ENCODE data around the gene SLC22A25.

GRCh38 chr11:63273685-63274084 is 30.3 kb upstream of the SLC22A25 start:
- TF ChIP-seq CTCF (IDR thresholded peaks at IDR 0.05; ENCODE audit: low read length) (no peak), EZH2phosphoT487 (IDR thresholded peaks at IDR 0.05; ENCODE audit: low read length) (no peak)

All from MM.1S (cell line).